Measurements from ENCODE around the gene RO60.

Gene RO60

GRCh38 chr1:193054169-193054675, 5.2 kb upstream of the RO60 start:
- H3K9me3 ChIP-seq (replicated peaks in 1 of 11) = no peaks in the 10 kb centered on the region
- H3K36me3 ChIP-seq = peaks cover 21 to 47% (median 32%) of the 10 kb centered on the region in 11 experiments
- H3K4me1 ChIP-seq = peaks cover 12 to 22% (median 17%) of the 10 kb centered on the region in 10 experiments
- peaks cover 4 to 40% (median 33%) of the 10 kb centered on the region in 11 experiments; a peak in 18 of 22 replicates for H4K20me1 ChIP-seq
- H3K27me3 ChIP-seq = no peaks in the 10 kb centered on the region
- no peak overlapping the region for H3K27ac ChIP-seq
- no peak overlapping the region for H3K9ac ChIP-seq
- H3K4me2 ChIP-seq = no peak overlapping the region
- no peak overlapping the region for H3K4me3 ChIP-seq
- TF ChIP-seq Cebpa-rat (IDR thresholded peaks at IDR 0.05) = no peak

- no peak for TF ChIP-seq Cebpa-rat (IDR thresholded peaks at IDR 0.05)
- Histone ChIP-seq H3K4me2 (peak overlapping the region; percentile 72 to 93 (median 89)), H3K36me3 (peaks cover 0 to 35% (median 17%) of the 10 kb centered on the region in 11 experiments; a peak in 18 of 22 replicates), H3K4me1 (peaks cover 23 to 49% (median 31%) of the 10 kb centered on the region in 10 experiments), H3K9ac (peak overlapping the region; percentile 93 to 99 (median 96)), H3K4me3 (peak overlapping the region; percentile 79 to 97 (median 92)), H4K20me1 (peaks cover 2 to 35% (median 22%) of the 10 kb centered on the region in 11 experiments; a peak in 18 of 22 replicates), H3K27ac (peak overlapping the region; percentile 87 to 97 (median 96)), H3K27me3 (no peaks in the 10 kb centered on the region), H3K9me3 (replicated peaks in 1 of 11) (peaks cover 0 to 13% (median 9%) of the 10 kb centered on the region in 11 experiments; a peak in 18 of 22 replicates)
Measured at GRCh38 chr1:193058529-193059281, 707 bp upstream of the RO60 start.

GRCh38 chr1:193060115-193060403, 647 bp downstream of the RO60 start:
- H3K9ac ChIP-seq = peak overlapping the region; percentile 93 to 99 (median 96)
- no peak for TF ChIP-seq Cebpa-rat (IDR thresholded peaks at IDR 0.05)
- peak overlapping the region; percentile 79 to 97 (median 92) for H3K4me3 ChIP-seq
- peak overlapping the region; percentile 87 to 97 (median 96) for H3K27ac ChIP-seq
- peaks cover 0 to 14% (median 9%) of the 10 kb centered on the region in 11 experiments; a peak in 18 of 22 replicates for H3K9me3 ChIP-seq (replicated peaks in 1 of 11)
- H3K27me3 ChIP-seq = no peaks in the 10 kb centered on the region
- H3K4me1 ChIP-seq = peaks cover 24 to 53% (median 31%) of the 10 kb centered on the region in 10 experiments
- H3K4me2 ChIP-seq = peak overlapping the region; percentile 84 to 96 (median 90)
- peaks cover 0 to 34% (median 12%) of the 10 kb centered on the region in 11 experiments; a peak in 16 of 22 replicates for H3K36me3 ChIP-seq
- peaks cover 3 to 35% (median 22%) of the 10 kb centered on the region in 11 experiments; a peak in 16 of 22 replicates for H4K20me1 ChIP-seq

- H3K27ac ChIP-seq = peak overlapping the region; percentile 87 to 97 (median 96)
- H3K4me1 ChIP-seq = peaks cover 24 to 53% (median 31%) of the 10 kb centered on the region in 10 experiments
- peak overlapping the region; percentile 79 to 97 (median 92) for H3K4me3 ChIP-seq
- TF ChIP-seq Cebpa-rat (IDR thresholded peaks at IDR 0.05) = no peak
- peaks cover 0 to 30% (median 12%) of the 10 kb centered on the region in 11 experiments; a peak in 14 of 22 replicates for H3K36me3 ChIP-seq
- peaks cover 0 to 35% (median 22%) of the 10 kb centered on the region in 11 experiments; a peak in 17 of 22 replicates for H4K20me1 ChIP-seq
- H3K27me3 ChIP-seq = no peaks in the 10 kb centered on the region
- peaks cover 0 to 14% (median 9%) of the 10 kb centered on the region in 11 experiments; a peak in 18 of 22 replicates for H3K9me3 ChIP-seq (replicated peaks in 1 of 11)
- H3K4me2 ChIP-seq = peak overlapping the region; percentile 84 to 96 (median 90)
- peak overlapping the region; percentile 93 to 99 (median 96) for H3K9ac ChIP-seq
Measured at GRCh38 chr1:193060406-193060805, 994 bp downstream of the RO60 start.

GRCh38 chr1:193060938-193061337, 1.5 kb downstream of the RO60 start:
- H4K20me1 ChIP-seq = peaks cover 4 to 40% (median 27%) of the 10 kb centered on the region in 11 experiments; a peak in 16 of 22 replicates
- H3K27me3 ChIP-seq = no peaks in the 10 kb centered on the region
- H3K4me3 ChIP-seq = peak overlapping the region; percentile 79 to 97 (median 92)
- H3K36me3 ChIP-seq = peaks cover 0 to 27% (median 12%) of the 10 kb centered on the region in 11 experiments; a peak in 14 of 22 replicates
- TF ChIP-seq Cebpa-rat (IDR thresholded peaks at IDR 0.05) = no peak
- H3K4me2 ChIP-seq = peak overlapping the region; percentile 84 to 96 (median 90)
- peaks cover 0 to 14% (median 9%) of the 10 kb centered on the region in 11 experiments; a peak in 18 of 22 replicates for H3K9me3 ChIP-seq (replicated peaks in 1 of 11)
- H3K9ac ChIP-seq = peak overlapping the region; percentile 93 to 99 (median 96); a peak in 21 of 22 replicates
- peaks cover 24 to 55% (median 31%) of the 10 kb centered on the region in 10 experiments for H3K4me1 ChIP-seq
- H3K27ac ChIP-seq = peak overlapping the region in 10 of 11 experiments; percentile 87 to 97 (median 96); a peak in 13 of 22 replicates

- no peak for TF ChIP-seq Cebpa-rat (IDR thresholded peaks at IDR 0.05)
- Histone ChIP-seq H3K4me1 (peaks cover 15 to 47% (median 19%) of the 10 kb centered on the region in 10 experiments), H3K27ac (no peak overlapping the region), H3K9ac (no peak overlapping the region), H3K36me3 (peaks cover 0 to 27% (median 12%) of the 10 kb centered on the region in 11 experiments; a peak in 14 of 22 replicates), H3K9me3 (replicated peaks in 1 of 11) (peaks cover 0 to 14% (median 9%) of the 10 kb centered on the region in 11 experiments; a peak in 18 of 22 replicates), H3K4me3 (no peak overlapping the region), H3K4me2 (peak overlapping the region in 1 of 11 experiments; percentile 39; a peak in 1 of 22 replicates), H3K27me3 (no peaks in the 10 kb centered on the region), H4K20me1 (peaks cover 5 to 55% (median 36%) of the 10 kb centered on the region in 11 experiments; a peak in 18 of 22 replicates)
Measured at GRCh38 chr1:193062698-193063463, 3.5 kb downstream of the RO60 start.

GRCh38 chr1:193065954-193066353, 6.5 kb downstream of the RO60 start:
- H3K27ac ChIP-seq = no peak overlapping the region
- no peaks in the 10 kb centered on the region for H3K27me3 ChIP-seq
- peaks cover 6 to 47% (median 22%) of the 10 kb centered on the region in 11 experiments; a peak in 20 of 22 replicates for H3K36me3 ChIP-seq
- H3K9me3 ChIP-seq (replicated peaks in 1 of 11) = peaks cover 0 to 14% (median 9%) of the 10 kb centered on the region in 11 experiments; a peak in 18 of 22 replicates
- no peak overlapping the region for H3K9ac ChIP-seq
- peaks cover 8 to 51% (median 15%) of the 10 kb centered on the region in 10 experiments; a peak in 19 of 20 replicates for H3K4me1 ChIP-seq
- no peak overlapping the region for H3K4me3 ChIP-seq
- H3K4me2 ChIP-seq = no peak overlapping the region; a peak in 1 of 22 replicates
- H4K20me1 ChIP-seq = peaks cover 11 to 65% (median 48%) of the 10 kb centered on the region in 11 experiments; a peak in 18 of 22 replicates
- TF ChIP-seq Cebpa-rat (IDR thresholded peaks at IDR 0.05) = no peak

GRCh38 chr1:193066606-193067005, 7.2 kb downstream of the RO60 start:
- no peak overlapping the region for H3K27ac ChIP-seq
- no peaks in the 10 kb centered on the region for H3K27me3 ChIP-seq
- H4K20me1 ChIP-seq = peaks cover 11 to 66% (median 45%) of the 10 kb centered on the region in 11 experiments; a peak in 18 of 22 replicates
- no peak overlapping the region for H3K4me3 ChIP-seq
- peaks cover 6 to 50% (median 26%) of the 10 kb centered on the region in 11 experiments; a peak in 20 of 22 replicates for H3K36me3 ChIP-seq
- H3K4me2 ChIP-seq = no peak overlapping the region
- H3K9ac ChIP-seq = no peak overlapping the region
- TF ChIP-seq Cebpa-rat (IDR thresholded peaks at IDR 0.05) = no peak
- peaks cover 2 to 48% (median 9%) of the 10 kb centered on the region in 10 experiments; a peak in 15 of 20 replicates for H3K4me1 ChIP-seq
- peaks cover 0 to 14% (median 9%) of the 10 kb centered on the region in 11 experiments; a peak in 18 of 22 replicates for H3K9me3 ChIP-seq (replicated peaks in 1 of 11)
